ENCODE measurements around the gene TIPRL.

The TIPRL gene

DNA sequence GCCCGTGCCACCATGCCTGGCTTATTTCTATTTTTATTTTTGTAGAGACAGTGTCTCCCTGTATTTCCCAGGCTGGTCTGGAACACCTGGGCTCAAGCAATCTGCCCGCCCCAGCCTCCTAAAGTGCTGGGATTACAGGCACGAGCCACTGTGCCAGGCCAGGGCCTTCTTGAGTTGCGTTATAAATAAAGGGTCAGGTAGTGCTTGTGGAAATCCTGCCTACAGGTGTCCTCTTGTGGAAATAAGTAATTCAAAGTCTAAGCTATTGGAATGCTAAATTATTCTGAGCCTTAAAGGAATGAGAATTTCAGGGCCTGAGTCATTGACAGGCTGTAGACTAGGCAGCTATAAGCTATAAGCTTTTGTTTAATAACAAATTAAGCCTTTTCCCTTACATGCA lies 38.9 kb downstream of the TIPRL start:
- DNase-seq = no peak

DNA sequence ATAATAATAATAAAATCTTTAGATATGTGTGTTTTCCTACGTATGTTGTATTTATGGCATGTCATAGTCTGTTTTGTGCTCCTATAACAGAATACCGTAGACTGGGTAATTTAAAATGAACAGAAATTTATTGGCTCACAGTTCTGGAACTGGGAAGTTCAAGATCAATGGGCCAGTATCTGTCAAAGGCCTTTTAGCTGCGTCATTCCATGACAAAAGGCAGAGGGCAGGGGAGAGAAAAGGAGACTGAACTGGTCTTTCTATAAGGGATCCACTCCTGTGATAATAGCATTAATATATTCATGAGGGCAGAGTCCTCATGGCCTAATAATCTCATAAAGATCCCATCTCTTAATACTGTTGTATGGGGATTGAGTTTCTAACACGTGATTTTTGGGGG lies 39.9 kb downstream of the TIPRL start:
- DNase-seq = no peak

DNA sequence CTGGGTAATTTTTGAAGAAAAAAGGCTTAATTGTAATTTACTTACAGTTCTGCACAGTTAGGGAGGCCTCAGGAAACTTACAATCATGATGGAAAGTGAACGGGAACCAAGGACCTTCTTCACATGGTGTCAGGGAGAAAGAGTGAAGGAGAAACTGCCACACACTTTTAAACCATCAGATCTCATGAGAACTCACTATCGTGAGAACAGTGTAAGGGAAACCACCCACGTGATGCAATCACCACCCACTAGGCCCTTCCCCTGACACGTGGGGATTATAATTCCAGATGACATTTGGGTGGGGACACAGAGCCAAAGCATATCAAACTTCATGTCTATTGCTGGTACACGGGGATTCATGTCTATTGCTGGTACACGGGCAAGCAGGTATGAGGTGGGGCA lies 41.7 kb downstream of the TIPRL start:
- DNase-seq = no peak

DNA sequence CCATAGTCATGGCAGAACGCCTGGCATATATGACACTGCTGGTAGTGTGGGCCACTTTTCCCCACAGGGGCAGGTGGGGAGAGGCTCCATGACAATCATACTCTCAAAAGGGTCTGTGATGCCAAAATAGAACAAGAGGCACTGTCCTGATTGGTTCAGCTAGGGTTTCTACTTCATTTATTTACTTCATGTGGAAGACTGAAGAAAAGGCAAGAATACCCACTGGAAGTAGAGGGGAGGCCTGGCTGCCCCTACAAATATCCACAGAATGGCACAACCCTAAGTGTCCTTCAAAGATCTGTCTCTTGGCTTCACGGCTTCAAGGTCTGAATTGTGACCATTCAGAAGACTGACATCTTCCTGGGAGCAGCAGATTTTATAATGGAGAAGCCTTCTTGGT lies 42.5 kb downstream of the TIPRL start:
- no peak for DNase-seq

DNA sequence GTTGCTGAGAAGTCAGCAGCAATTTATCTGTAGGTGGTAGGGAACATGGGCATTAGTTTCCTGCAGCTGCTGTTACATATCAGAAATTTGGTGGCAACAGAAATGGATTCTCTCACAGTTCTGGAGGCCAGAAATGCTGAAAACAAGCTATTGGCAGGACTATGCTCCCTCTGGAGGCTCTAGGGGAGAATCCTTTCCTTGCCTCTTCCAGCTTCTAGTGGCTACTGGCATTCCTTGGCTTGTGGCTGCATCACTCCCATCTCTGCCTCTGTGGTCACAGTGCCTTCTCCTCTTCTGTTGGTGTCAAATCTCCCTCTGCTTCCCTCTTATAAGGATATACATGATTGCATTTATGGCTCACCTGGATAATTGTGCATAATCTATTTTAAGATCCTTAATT lies 44.5 kb downstream of the TIPRL start:
- DNase-seq = no peak

DNA sequence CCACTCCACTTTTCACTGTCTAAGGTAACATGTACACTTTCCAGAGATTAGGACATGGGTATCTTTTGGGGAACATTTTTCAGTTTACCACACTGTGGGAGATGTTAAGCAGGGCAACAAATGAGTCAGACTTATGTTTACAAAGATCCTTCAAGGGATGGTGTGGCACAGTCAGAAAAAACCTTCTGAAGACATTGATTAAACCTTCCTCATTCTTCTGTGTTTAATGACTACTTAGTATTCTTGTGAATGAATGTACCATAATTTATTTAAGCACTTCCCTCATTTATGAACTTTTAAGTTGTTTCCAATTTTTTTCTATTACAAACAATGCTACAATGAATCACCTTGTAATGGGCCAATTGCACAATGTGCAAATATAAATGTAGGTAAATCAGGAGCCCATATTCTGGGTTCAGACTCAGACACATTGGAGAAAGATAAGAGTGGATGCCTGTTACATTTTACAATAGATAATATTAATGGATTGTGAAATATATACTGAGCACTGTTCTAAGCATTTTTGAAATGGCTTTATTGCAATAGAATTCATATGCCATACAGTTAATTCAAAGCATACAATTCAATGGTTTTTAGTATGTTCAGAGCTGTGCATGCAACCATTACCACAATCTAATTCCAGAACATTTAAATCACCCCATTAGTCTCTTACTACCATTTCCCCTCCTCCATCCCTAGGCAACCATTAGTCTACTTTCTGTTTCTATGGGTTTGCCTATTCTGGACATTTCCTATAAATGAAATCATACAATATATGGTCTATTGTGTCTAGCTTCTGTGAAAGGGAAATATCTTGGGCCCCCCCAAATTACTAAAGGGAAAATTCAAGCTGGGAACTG lies 45.1 kb downstream of the TIPRL start:
- no peak for DNase-seq

DNA sequence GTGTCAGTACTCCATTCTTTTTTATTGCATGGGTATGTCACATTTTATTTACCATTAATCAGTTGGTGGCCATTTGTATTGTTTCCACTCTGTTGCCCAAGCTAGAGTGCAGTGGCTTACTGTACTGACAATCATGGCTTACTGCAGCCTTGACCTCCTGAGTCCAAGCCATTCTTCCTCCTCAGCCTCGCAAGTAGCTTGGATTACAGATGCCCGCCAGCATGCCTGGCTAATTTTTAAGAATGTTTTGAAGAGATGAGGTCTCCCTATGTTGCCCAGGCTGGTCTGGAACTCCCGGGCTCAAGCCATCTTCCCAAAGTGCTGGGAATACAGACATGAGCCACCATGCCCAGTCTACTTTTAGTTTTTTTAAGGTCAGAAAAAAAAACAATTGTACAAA lies 46.2 kb downstream of the TIPRL start:
- DNase-seq = no peak

DNA sequence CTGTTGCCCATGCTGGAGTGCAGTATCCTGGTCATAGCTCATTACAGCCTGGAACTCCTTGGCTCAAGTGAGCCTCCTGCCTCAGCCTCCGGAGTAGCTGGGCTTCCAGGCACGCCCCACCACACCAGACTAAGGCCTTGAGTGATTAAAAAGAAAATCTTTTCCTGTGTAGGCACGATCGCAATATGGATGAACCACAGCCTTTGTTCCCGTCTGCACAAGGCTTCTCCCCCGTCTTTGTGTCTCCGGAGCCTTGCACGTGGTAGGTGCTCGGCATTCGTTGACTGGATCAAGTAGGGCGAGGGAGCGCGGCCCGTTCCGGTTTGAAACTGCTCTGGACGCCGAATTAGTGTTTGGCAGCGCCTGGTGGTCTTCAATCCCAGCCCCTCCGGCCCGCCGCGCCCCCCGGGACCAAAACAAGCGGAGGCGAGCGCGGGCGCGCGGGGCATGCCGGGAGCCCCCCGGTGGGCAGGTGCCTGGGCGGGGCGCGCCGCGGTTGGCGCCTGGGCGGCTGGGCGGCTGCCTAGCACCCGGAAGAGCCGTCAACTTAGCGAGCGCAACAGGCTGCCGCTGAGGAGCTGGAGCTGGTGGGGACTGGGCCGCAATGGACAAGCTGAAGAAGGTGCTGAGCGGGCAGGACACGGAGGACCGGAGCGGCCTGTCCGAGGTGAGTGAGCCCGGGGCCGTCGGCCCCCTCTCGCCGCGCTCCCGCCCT lies 46.9 kb downstream of the TIPRL start, which contains the start of gene SFT2D2:
TSS of gene SFT2D2 (plus strand) at position 529 of the 715 bp plus-strand sequence. CDS start at position 605, 76 bp downstream.
- DNase-seq = peak; percentile 75

DNA sequence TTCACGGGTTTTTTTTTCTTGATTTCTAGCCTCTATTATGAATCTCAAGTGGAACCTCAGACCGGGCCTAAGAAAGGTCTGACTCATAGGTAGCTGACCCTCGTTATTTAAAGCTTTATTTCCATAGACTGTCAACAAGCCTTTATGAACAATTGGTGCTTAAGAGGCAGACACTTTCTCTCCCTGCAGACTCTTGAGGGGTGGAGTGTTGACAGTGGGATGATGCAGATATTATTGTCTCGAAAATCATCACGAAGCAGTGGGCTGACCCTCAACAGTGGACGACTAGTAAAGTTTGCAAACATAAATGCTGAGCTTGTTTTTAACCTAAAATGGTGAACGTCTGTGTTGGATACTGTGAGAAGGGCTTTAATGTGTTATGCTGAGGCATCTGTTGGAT lies 48.9 kb downstream of the TIPRL start:
- DNase-seq = no peak

DNA sequence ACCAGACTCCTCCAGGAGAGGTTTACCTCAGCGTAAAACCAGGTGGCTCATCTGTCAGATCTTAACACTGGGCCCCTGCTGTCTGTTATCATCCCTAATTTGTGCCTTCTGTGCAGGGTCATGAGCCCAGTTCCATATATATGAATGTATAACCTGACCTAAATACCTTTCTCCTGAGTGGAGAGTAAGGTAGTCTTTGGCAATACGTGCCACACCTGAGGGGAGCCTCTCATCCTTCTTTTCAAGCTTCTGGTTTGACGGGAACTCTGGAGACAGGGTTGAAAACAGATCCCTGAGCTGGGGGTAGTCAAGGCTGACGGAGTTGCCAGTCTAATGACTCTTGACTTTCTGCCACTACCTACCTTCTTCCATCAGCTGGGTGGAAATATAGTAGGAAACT lies 51.1 kb downstream of the TIPRL start:
- no peak for DNase-seq

DNA sequence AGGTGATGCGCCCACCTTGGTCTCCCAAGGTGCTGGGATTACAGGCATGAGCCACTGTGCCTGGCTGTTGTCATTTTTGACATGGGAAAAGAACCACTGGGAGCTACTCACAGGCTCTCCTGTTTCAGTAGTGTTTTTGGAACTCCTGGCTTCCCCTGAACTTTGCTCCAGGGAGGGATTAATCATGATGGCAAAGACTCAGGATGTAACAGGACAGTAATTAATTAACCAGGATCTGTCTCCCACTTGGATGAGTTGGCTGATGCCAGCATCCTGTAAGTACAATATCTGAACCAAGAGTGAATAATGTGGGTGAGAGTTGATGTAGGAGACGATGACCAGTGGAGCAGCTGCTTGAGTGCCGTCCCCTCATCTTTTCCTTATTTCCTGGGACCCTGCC lies 51.9 kb downstream of the TIPRL start:
- no peak for DNase-seq

DNA sequence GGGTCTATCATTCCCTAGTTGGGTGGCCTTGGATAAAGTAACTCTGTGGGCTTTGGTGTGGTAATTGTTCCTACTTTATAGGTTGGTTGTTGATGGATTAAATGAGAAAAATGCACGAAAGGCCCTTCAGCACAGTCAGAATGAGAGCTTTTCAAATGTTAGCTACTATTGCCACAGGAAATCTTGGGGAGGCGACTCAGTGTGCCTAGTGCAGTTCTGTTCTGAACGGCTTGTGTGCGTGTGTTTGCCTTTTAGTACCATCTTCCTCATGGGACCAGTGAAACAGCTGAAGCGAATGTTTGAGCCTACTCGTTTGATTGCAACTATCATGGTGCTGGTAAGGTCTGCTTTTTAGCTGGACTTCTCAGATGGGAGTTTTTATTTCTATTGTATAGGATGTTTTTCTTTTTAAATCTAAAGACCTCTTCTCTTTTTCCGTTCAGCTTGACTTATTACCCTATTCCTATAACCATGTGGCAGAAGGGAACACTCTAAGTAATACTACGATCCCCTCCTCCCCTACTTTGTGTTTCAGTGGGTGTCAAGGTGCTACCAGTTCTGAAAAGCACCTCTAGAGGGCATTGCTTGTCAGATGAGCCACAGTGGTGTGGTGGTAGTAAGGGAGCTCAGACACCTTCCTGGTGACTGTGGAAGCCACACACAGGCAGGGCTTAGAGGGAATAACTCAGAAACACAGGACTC lies 56.2 kb downstream of the TIPRL start:
- DNase-seq = peak; percentile 46

DNA sequence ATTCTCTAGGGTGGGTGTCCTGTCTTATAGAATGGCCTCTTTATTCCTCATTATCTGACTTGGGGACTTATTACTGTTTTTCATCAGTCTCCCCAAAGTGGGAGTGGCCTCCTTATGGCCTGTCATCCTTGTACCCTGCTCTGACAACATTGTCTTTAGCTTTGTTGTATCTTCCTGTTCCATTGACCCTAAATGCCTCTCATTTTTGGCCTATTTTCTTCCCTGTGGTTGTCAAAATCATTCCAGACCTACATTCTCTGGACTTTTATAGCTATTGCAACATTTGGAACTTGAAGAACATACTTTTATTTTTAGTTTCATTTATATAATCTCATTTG lies 56.8 kb downstream of the TIPRL start:
- DNase-seq = no peak

DNA sequence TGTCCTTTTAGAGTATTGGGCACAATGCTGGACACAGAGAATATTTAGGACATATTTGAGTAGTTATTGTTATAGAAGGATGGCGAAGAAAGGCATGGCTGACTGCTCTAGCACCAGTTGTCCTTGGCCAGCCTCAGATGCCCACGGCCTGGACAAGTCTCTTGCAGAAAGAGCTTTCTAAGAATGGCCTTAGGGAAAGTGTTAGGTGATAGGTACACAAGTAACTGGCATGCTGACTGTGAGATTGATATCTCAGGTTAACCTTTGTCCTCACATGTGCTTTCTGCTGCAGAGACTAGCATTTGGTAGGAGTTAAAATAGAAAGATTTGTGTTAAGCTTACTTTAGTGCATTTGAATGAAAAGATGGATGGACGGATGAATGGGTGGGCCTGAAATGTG lies 57.2 kb downstream of the TIPRL start:
- no peak for DNase-seq

DNA sequence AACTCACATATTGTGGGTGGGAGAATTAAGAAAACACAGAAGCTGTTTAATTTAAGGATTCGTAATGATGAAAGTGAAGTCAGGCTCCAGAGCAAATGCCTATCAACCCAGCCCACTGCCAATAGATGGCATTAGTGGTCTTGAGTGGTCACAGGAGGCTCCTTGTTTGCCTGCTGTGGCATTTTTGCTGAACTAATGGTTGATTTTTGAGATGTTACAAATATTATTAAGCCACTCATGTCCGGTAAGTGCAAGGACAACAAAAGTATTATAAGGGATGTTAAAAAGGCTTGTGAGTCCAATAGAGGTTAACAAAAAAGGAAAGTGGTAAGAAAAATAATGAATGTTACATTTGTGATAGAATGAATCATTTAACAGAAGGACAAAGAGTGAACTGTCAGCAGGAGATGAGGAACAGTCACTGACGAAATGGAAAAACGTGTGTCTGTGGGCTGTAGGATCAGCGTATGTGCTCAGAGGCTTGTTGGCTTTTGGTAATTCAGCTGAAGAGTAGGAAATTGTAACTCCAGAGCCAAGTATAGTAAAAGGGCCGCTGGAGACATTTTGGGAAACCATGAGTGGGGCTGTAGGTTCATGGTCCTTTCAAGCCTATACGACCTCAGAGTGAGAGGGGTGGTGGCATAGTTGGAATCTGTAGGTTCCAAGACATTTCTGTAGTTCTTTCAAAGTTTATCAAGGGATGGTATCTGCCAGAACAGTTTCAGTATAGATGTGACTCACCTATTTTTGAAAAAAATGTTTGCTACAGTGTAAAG lies 58.3 kb downstream of the TIPRL start:
- DNase-seq = peak; percentile 40

DNA sequence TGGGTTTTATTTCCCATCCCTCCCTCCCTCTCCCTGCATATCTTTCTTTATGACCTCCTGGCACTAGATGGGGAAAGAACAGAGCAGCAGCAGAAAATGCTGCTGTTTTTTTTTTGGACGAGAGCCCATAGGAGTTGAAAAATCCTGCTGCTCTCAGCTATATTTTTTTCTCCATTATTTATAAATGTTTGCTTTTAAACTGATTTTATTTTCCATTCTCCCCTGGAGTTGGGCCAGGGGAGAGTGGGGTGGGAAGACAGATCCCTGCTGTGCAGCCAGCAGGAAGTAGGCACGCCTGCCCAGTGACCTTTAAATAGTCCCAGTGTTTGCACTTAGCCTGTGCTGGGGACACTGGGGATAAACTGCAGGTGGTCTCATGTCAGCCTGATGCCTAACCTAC lies 64.4 kb downstream of the TIPRL start:
- no peak for DNase-seq

DNA sequence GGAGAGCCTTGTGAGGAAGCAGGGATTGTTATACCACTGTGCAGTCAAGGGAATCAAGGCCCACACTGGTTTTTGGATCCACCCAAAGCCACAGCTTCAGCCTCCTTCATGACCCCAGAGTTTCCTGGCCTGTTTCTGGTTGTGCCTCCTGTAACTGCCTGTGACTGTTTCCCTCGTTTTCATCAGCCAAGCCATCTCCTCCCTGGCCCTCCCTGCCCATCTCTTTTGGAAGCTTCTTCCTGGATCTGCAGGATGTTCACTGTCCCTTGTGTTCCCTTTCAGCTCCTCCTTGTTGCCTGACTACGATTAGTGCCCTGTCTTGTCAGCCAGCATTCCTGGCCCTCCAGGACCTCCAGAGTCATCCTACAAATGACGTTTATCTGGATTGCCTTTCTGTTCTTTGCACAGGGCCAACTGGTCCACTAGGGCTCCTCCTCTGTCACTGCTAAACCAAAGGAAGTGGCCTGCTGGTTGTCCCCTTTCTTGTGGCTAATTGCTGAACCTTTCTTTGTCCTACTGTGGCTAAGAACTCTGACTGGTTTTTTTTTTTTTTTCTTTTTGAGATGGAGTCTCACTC lies 65.0 kb downstream of the TIPRL start:
- DNase-seq = no peak

DNA sequence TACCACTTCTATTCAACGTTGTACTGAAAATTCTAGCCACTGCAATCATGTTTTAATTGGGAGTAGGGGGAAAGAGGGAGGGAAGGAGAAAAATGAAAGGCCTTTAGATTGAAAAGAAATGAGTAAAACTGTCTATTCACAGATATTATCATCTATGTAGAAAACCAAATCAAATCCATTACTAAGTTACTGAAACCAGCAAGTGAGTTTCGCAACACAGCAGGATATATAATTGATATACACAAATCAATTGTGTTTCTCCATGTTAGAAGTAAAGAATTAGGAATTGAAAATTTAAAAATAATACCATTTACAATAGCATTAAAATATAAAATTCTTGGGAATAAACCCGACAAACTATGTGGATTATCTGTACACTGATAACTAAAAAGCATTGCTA lies 66.3 kb downstream of the TIPRL start:
- no peak for DNase-seq

DNA sequence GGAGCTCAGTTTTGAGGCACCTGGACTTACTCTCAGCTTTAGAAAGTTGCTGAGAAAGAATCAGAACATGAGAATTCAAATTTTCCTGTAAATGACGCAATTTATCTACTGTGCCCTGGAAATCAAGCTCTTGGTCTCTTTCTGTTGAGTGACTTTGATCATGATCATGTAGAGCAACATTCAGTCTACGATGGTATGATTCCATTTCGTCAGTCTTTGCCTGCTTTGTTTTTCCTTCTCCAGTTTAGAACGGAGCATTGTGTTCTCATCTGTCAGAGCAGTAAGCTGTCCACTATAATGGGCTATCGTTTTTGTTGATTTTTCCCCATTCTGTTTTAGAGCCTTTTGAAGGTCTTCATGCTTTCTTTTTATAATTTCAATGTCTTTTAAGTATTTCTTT lies 67.7 kb downstream of the TIPRL start:
- no peak for DNase-seq
